Keratinocyte (primary cell): Measurements from ENCODE around the gene HSDL1. TPM values are rescaled to one million over a fixed set of nuclear protein-coding genes. Genes with fewer than 3 reads are reported as not detected.

ENCODE experiments used
- DNase-seq: peaks from one replicate; pipeline ENCODE4 v3.0.0-alpha.2; 2011; ENCODE audit warnings: low read depth, missing footprints, low spot score
- FAIRE-seq: peaks from 2 replicates; lab custom pipeline; 2011; peaks lifted over from hg19 to GRCh38; lab: Jason Lieb, UNC
- H2AFZ ChIP-seq: 2 replicates; pipeline ENCODE4 v1.6.0; 2012; ENCODE audit warnings: low read length, control low read depth, inconsistent platforms; ENCODE audit not compliant: control insufficient read depth
- H3K27ac ChIP-seq: 2 replicates; pipeline ENCODE4 v1.5.1; 2011; ENCODE audit warnings: low read length; ENCODE audit not compliant: control insufficient read depth, insufficient read depth
- H3K27me3 ChIP-seq: 3 replicates; pipeline ENCODE4 v1.6.0; 2011; ENCODE audit warnings: low read length; ENCODE audit not compliant: control insufficient read depth, insufficient read depth; ENCODE audit errors: extremely low read depth
- H3K36me3 ChIP-seq, 2 experiments: 2 replicates in 1 of 2; 3 replicates in 1 of 2; pipeline ENCODE4 v1.5.1; 2011; ENCODE audit warnings: low read length in 2 of 2, mild to moderate bottlenecking in 1 of 2; ENCODE audit not compliant: control insufficient read depth in 2 of 2, insufficient read depth in 2 of 2; ENCODE audit errors: extremely low read depth in 1 of 2
- H3K4me1 ChIP-seq: 3 replicates; pipeline ENCODE4 v1.5.1; 2011; ENCODE audit warnings: low read length; ENCODE audit not compliant: control insufficient read depth, insufficient read depth; ENCODE audit errors: extremely low read depth
- H3K4me2 ChIP-seq: 3 replicates; pipeline ENCODE4 v1.6.0; 2011; ENCODE audit warnings: low read depth, low read length; ENCODE audit not compliant: control insufficient read depth, insufficient read depth; ENCODE audit errors: extremely low read depth
- H3K4me3 ChIP-seq, 3 experiments: fragments of 200-600 bp in 1 of 3; sonication (generic) in 1 of 3; 2 replicates in 2 of 3; 3 replicates in 1 of 3; pipeline ENCODE4 v1.5.1; 2011 to 2016; ENCODE audit warnings: low read length in 3 of 3, mild to moderate bottlenecking in 3 of 3, control low read depth in 2 of 3, inconsistent platforms in 1 of 3, low read depth in 1 of 3, mixed read lengths in 1 of 3, mixed run types in 1 of 3, moderate library complexity in 1 of 3; ENCODE audit not compliant: control insufficient read depth in 2 of 3, insufficient read depth in 2 of 3; ENCODE audit errors: extremely low read depth in 1 of 3
- H3K79me2 ChIP-seq: 2 replicates; pipeline ENCODE4 v1.6.0; 2012; ENCODE audit warnings: low read length; ENCODE audit not compliant: control insufficient read depth, insufficient read depth
- H3K9ac ChIP-seq: 3 replicates; pipeline ENCODE4 v1.6.0; 2011; ENCODE audit warnings: low read length; ENCODE audit not compliant: control insufficient read depth, insufficient read depth; ENCODE audit errors: extremely low read depth
- H3K9me1 ChIP-seq: 3 replicates; pipeline ENCODE4 v1.6.0; 2011; ENCODE audit warnings: low read length; ENCODE audit not compliant: control insufficient read depth, insufficient read depth; ENCODE audit errors: extremely low read depth
- H3K9me3 ChIP-seq: 2 replicates; pipeline ENCODE4 v1.5.1; 2012; ENCODE audit warnings: low read depth, low read length; ENCODE audit not compliant: control insufficient read depth
- H4K20me1 ChIP-seq: 3 replicates; pipeline ENCODE4 v1.6.0; 2011; ENCODE audit warnings: low read length; ENCODE audit not compliant: control insufficient read depth, insufficient read depth; ENCODE audit errors: extremely low read depth
- EZH2 ChIP-seq: IDR thresholded peaks from one replicate; pipeline ENCODE4 v1.6.1; 2012; ENCODE audit warnings: inconsistent platforms, mild to moderate bottlenecking, low read length, moderate library complexity
- dilution Hi-C: fragments of 300-500 bp; cut with MboI; formaldehyde crosslinking; loops from one replicate; pipeline ENCODE4 v1.7.0; 2020; ENCODE audit warnings: low sequenced_read_pairs; ENCODE audit not compliant: extremely low pct_ligation_motif_present
- polyA plus RNA-seq, 5 experiments: library from polyadenylated mRNA; depleted of rRNA in 3 of 5; stranded (reverse) in 3 of 5; stranded (forward) in 1 of 5; unstranded in 1 of 5; fragments of >200 nt; gene quantifications; 1 replicate in 1 of 5; 2 replicates in 3 of 5; 3 replicates in 1 of 5; pipeline versions ENCODE4 v1.2.1 to v1.2.3, GENCODE V29; 2011 to 2012; ENCODE audit warnings: missing spikeins in 2 of 5, low read depth in 1 of 5, low replicate concordance in 1 of 5
- TF ChIP-seq, protein P1 (sequence below), 3 experiments: IDR thresholded peaks in 1 of 3; conservative IDR thresholded peaks in 1 of 3; optimal IDR thresholded peaks in 1 of 3; 2 replicates in 2 of 3; 3 replicates in 1 of 3; pipeline versions ENCODE3 to v1.5.1; 2011; ENCODE audit warnings: low read length in 3 of 3, mild to moderate bottlenecking in 3 of 3, moderate library complexity in 2 of 3, control low read depth in 1 of 3, inconsistent platforms in 1 of 3; ENCODE audit not compliant: insufficient read depth in 2 of 3; ENCODE audit errors: extremely low read depth in 1 of 3

Gene HSDL1
- polyA plus RNA-seq, 1 donor (not counting 4 experiments of a cell fraction or from before 2014, with no cell fraction given): 18.1 TPM

DNA sequence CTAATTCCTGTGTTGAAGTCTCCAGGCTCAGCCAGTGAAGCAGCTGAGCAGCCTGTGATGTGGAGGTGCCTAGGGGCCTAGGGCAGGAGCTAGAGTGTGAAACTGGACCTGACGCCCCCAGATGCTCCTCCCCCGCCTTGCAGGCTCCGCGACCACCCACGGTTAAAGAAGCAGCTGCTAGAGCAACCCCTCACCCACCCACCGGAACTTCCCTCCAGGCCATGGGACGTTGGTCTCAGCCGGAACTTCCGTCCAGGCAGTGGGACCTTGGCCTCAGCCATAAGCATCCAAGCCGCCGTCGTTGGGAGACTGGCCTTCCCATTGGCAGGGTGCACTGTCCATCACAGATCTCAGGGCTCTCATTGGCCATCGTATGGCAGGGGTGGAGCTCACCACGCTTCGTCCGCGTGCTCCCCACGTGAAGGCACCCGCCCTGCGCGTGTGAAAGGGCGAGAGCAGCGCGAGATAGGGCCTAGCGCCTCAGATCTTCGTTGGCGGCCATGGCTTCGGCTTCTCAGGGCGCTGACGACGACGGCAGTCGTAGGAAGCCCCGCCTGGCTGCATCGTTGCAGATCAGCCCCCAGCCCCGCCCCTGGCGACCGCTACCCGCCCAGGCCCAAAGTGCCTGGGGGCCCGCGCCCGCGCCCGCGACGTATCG, 45.9 kb upstream of the HSDL1 start, which contains the start of gene ADAD2:
TSS of gene ADAD2 (plus strand) at position 427 of the 658 bp plus-strand sequence. CDS start at position 501, 74 bp downstream.
- Histone ChIP-seq H3K9me3 (no peaks in the 10 kb centered on the region), H3K36me3 (no peaks in the 10 kb centered on the region), H3K4me3 (no peak within 1 kb of the TSS), H3K4me1 (peaks cover 2% of the 10 kb centered on the region), H4K20me1 (no peaks in the 10 kb centered on the region), H3K79me2 (peaks cover 10% of the 10 kb centered on the region), H3K9ac (no peak within 1 kb of the TSS), H3K27ac (no peak within 1 kb of the TSS), H3K4me2 (no peak within 1 kb of the TSS), H3K27me3 (no peaks in the 10 kb centered on the region), H2AFZ (no peak within 1 kb of the TSS), H3K9me1 (no peaks in the 10 kb centered on the region)
- no peak for TF ChIP-seq EZH2
- TF ChIP-seq, protein P1, sequence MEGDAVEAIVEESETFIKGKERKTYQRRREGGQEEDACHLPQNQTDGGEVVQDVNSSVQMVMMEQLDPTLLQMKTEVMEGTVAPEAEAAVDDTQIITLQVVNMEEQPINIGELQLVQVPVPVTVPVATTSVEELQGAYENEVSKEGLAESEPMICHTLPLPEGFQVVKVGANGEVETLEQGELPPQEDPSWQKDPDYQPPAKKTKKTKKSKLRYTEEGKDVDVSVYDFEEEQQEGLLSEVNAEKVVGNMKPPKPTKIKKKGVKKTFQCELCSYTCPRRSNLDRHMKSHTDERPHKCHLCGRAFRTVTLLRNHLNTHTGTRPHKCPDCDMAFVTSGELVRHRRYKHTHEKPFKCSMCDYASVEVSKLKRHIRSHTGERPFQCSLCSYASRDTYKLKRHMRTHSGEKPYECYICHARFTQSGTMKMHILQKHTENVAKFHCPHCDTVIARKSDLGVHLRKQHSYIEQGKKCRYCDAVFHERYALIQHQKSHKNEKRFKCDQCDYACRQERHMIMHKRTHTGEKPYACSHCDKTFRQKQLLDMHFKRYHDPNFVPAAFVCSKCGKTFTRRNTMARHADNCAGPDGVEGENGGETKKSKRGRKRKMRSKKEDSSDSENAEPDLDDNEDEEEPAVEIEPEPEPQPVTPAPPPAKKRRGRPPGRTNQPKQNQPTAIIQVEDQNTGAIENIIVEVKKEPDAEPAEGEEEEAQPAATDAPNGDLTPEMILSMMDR (optimal IDR thresholded peaks at IDR 0.05 in 1 of 3, IDR thresholded peaks at IDR 0.05 in 1 of 3, conservative IDR thresholded peaks at IDR 0.05 in 1 of 3; ENCODE audit: extremely low read depth in 1 of 3, insufficient read depth in 2 of 3, low read length in 3 of 3): no peak
- dilution Hi-C loops: no loop called here
- DNase-seq (no peak), FAIRE-seq (no peak)

DNA sequence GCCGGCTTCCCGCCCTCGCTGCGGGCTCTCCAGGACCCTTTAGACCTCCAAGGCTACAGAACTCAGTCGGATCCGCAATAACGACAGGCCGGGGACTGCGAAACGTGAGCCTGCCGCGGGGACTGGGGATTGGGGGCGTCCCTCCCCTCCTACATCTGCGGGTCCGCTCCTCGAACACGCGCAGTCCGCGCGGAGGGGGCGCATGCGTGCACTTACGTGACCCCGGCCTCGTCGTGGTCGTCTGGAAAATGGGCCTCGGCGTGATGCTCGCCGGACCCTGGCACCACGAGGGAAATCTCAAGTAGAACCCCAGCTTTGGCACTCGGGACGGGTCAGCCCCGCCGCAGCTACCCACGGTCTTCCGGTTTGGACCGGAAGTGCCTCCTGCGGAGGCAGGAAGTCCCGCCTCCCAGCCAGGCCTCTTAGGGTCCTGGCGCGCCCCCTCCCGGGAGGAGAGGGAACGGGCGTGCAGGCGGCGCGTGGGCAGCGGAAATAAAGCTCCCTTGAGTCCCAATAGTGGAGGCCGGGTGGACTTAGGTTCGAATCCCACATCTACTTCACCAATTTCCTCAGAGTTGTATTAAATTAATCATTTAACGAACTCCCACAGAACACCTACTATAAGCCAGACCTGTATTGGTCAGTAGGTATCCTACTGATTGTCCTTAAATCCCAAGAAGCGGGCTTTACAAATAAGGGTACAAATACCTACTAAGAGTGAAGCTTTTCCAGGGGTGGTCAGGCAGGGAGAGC, 41.9 kb upstream of the HSDL1 start, which contains the start of gene TAF1C:
TSS of gene TAF1C (minus strand) at position 373 of the 753 bp plus-strand sequence. CDS start 2,069 bp downstream, outside the sequence.
- FAIRE-seq (no peak), DNase-seq (peak; percentile 55)
- Histone ChIP-seq H3K79me2 (peaks cover 34% of the 10 kb centered on the region), H3K9me1 (no peaks in the 10 kb centered on the region), H3K36me3 (peaks cover 3 to 17% of the 10 kb centered on the region in 2 experiments), H4K20me1 (peaks cover 2% of the 10 kb centered on the region), H3K9ac (peak within 1 kb of the TSS; percentile 90), H3K4me2 (peak within 1 kb of the TSS; percentile 82), H2AFZ (peak within 1 kb of the TSS; percentile 98), H3K27ac (peak within 1 kb of the TSS; percentile 69), H3K9me3 (no peaks in the 10 kb centered on the region), H3K4me3 (peak within 1 kb of the TSS; percentile 90 to 93 (median 91)), H3K27me3 (no peaks in the 10 kb centered on the region), H3K4me1 (peaks cover 4% of the 10 kb centered on the region)
- TF ChIP-seq, protein P1 (optimal IDR thresholded peaks at IDR 0.05 in 1 of 3, IDR thresholded peaks at IDR 0.05 in 1 of 3, conservative IDR thresholded peaks at IDR 0.05 in 1 of 3; ENCODE audit: extremely low read depth in 1 of 3, insufficient read depth in 2 of 3, low read length in 3 of 3): peak; percentile 89 to 98 (median 92)
- no peak for TF ChIP-seq EZH2
- dilution Hi-C loops: no loop called here
